GM12865 (cell line): ENCODE measurements around the gene DR1.

ENCODE experiments used
- DNase-seq: peaks from one replicate; pipeline ENCODE4 v3.0.0; 2010; ENCODE audit warnings: low read depth
- H3K4me3 ChIP-seq: 2 replicates; pipeline ENCODE4 v1.5.1; 2011; ENCODE audit warnings: mild to moderate bottlenecking, low read depth, low read length, control low read depth
- CTCF ChIP-seq: IDR thresholded peaks from 2 replicates; pipeline ENCODE4 v1.5.1; 2011; ENCODE audit warnings: low read length, control low read depth, low read depth, inconsistent platforms; ENCODE audit not compliant: insufficient read depth; ENCODE audit errors: missing control alignments

The DR1 gene

DNA sequence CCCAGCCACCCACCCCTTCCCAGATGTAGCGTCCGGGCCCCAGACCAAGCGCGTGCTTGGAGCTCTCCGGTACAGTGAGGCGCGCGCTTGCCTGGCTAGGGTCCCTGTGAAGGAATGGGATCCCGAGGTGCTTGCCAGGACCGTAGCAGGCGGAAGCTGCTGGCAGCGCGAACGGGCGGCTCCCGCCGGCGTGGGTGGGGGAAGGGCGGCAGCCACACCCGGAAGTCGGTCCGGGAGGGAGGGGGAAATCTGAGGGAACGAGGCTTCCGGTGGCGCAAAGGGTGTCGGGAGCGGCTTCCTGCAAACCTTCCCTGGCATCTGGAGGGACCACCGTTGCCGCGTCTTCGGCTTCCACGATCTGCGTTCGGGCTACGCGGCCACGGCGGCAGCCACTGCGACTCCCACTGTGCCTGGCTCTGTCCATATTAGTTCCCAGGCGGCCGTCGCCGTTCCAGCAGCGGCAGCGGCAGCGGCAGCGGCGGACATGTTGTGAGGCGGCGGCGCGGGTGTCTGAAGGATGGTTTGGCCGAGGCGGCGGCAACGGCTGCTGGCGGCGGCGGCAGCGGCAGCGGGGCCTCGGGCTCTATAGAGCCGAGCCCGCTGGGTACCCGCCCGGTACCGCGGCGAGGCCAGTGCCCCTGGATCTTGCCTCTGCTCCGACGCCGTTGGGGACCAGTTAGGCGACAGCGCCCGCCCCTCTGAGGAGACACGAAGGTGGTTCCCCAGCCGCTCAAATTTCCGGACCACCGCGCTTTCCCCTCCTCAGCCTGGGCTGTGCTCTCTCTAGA, at the start of gene DR1:
DR1 (plus strand) TSS at position 275 of the 788 bp plus-strand sequence. CDS start 739 bp downstream, outside the sequence.
- no peak for TF ChIP-seq CTCF
- H3K4me3 ChIP-seq: peak within 1 kb of the TSS; percentile 92
- peak; percentile 94 for DNase-seq

- no peak overlapping the region for H3K4me3 ChIP-seq
- no peak for TF ChIP-seq CTCF
- no peak for DNase-seq
These were observed 49.1 kb upstream of the DR1 start for GRCh38 chr1:93296555-93297154.

DNA sequence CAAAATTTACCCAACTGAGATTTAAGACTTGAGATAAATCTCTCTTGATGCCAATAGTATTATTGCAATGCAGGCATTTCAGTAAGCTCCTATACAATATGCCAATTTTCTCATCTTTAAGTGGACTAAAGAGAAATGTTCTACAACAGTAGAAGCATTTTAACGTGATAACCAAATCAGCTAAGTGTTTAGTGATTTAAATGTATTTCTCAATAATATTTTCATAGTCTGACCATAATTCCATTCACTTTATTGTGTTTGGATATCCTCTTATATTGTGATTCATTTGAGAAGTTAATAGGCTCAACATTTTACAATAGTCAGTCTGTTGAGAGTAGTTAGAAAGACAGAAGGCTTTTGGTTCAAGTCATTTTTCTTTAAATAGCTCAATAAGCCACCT, 44.6 kb upstream of the DR1 start:
- no peak for TF ChIP-seq CTCF
- no peak overlapping the region for H3K4me3 ChIP-seq
- DNase-seq: no peak

DNA sequence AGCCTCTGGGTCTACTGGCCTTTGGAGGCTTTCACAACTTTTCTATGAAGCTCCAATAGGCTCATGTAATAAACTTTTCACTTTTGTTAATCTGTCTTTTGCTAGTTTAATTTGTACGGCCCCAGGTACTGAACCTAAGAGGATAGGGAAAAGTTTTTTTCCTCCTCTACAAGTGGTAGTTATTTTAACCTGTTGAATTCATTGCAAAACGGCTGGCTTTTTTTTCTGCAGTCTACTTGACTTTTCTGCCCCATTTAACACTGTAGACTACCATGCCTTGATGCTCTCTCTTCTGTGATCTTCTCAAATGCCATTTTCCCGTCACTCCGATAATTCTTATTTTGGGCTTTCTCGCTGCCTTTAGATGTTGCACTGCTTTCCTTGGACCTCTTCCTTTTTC, 43.6 kb upstream of the DR1 start:
- H3K4me3 ChIP-seq: no peak overlapping the region
- TF ChIP-seq CTCF: no peak
- no peak for DNase-seq

DNA sequence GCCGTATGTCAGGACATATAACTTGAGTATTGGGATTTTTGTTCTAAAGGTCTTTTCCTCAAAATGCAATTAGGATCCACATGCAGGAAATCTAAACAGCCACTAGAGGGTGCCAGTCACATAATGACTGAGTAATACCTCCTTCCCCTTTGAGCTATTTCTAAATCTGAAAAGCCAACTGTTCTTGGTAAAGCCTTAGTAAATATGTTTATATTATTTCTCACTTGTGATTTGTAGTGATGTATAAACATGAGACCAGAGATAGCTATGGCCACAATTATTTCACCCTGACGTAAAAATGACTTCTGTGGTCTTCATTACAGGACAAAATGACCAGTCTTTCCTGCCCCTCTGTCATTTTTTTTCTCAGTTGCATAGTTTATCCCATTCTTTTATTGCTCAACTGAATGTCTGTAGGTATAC, 41.0 kb upstream of the DR1 start:
- DNase-seq: peak; percentile 66

DNA sequence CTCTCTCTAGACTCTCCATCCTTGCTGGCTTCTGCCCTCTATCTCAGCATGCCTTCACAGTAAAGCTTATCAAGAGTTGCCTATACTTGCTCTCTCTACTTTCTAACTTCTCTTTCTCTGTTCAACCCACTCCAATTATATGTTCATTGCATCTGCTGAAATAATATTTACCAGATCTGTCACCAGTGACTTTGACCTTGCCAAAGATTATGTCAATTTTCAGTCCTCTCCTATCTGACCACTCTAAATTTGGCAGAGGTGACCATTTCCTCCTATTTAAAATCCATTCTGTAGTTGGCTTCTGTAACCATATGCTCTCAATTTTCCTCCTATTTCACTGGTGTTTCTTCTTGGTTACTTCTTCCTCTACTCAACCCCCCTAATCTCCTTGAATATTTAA, 38.8 kb upstream of the DR1 start:
- no peak for TF ChIP-seq CTCF
- no peak overlapping the region for H3K4me3 ChIP-seq
- DNase-seq: no peak

More for the DNA sequence above, 41.0 kb upstream of the DR1 start:
- no peak overlapping the region for H3K4me3 ChIP-seq
- peak; percentile 86 for TF ChIP-seq CTCF
